ENCODE data around the gene RIT2.
"Not testable (repeated sequence)": the region's sequence is repeated elsewhere in the genome, so short reads cannot be mapped to it uniquely, and the experiment has no call there.

RIT2 gene

DNA sequence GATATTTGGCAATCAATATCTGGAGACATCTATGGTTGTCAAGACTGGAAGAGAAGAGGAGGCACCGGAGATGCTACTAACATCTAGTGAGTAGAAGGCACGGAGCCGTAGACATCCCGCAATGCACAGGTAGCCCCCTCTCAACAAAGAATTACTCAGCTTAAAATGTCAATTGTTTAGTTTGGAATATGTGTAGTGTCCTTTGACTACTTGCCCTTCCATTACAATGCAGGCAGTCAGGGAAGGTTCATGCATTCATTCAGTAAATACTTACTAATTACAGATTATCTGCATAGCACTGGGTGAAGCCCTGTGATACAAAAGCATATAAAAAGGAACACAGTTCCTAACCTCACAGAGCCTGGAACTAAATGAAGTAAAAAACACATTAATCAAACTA, 294.0 kb downstream of the RIT2 start:
- DNase-seq: no peak

GRCh38 chr18:42814618-42815017, 300.9 kb downstream of the RIT2 start:
- DNase-seq: no peak

GRCh38 chr18:42814184-42814583, 301.3 kb downstream of the RIT2 start:
- DNase-seq: no peak

DNA sequence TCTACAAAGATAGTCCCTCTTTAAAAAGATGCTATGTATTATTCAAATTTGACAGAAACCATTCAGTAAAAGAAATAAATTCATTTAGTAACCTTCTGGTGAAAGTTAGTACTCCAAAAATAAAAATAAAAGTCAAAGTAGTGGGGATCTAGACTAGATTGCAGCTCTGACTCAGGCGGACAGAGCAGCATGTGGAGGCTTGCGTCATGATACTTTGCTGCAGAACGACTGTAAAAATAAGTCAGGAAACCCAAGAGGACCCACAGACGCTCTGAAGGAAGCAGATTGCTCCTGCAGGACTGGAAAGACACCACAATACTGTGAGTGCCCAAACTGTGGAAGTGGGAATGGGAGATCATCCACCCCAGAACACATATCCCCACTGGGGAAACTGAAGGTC, 301.9 kb downstream of the RIT2 start:
- DNase-seq: no peak

DNA sequence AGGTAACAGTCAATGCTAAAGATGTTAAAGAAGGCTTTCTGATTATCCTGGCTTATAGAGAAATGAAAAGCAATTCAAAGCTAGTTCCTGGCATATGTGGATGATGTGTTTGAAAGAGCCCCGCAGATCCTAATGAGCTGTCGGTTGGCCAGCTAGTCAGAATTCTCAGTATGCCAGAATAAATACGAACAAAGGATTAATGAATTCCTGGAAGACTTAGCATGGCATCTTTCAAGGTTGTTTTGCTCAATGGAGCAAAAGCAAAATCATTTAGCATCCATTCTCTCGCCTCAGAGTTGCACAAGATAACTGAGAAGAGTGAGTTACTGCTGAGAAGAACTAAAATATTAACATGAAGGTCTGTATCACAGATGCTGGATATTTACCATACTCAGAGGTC, 307.6 kb downstream of the RIT2 start:
- DNase-seq: no peak

- DNase-seq: no peak
These were observed 313.8 kb downstream of the RIT2 start for GRCh38 chr18:42801706-42802105.

- DNase-seq: no peak
These were observed 316.8 kb downstream of the RIT2 start for GRCh38 chr18:42798606-42799170.

GRCh38 chr18:42795213-42795789, 320.2 kb downstream of the RIT2 start:
- not testable (repeated sequence) for DNase-seq

GRCh38 chr18:42792731-42793130, 322.8 kb downstream of the RIT2 start:
- no peak for DNase-seq

DNA sequence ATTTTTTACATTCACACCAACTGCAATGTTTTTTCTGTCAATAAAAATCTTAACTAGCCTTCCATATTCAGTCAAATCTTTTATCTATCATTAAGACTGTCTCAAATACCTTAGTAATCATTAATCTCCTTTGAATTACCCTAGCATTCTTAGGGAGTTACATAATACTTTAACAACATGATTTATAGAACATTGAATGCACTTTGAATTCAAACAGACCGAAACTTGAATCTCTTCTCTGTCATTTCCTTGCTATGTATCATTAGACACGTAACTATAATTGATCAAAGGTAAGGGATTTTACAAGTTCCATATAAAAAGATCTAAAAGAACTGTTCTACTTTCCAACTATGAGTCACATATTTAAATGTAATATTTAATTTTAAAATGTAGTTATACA, 330.9 kb downstream of the RIT2 start:
- DNase-seq: no peak

DNA sequence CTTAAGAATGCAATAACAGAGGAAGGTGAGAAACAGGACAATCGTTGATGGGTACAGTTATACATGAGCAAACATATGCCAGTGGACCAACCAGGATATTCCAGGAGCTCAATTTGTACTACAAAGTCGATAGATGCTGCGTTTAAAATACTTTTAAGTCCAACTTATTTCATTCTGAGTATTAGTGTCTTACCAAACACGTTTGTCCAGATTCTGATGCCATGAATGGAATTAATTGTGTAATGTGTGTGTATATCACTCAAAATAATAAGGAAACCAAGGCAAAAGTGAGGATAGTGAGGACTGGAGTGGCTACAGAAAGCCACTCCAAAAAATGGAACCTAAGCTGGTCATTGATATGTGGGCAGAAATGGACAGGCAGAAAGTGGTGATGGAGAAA, 332.6 kb downstream of the RIT2 start:
- no peak for DNase-seq

DNA sequence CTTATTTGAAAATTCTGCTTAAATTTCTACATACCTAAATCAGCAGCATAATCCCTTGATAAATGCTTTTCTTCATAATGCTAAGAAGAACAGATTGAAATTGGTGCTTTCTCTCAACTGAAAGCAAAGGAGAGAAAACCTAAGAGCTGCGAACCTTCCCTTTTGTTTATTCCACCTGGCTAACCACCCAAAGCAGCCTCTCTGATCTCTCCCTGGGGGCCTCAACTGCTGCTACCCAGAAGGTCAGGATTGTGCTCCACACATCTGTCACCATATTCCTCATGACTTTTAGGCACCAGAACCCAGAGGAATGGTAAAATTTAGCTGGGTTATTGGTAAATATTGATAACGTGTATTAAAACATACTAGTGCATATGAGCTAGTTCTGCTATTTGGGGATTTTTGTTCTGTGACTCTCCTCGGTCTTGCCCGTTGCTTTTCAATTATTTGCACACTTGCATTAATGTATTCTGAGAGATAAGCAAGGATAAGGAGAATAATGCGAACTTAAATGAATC, 334.1 kb downstream of the RIT2 start:
- no peak for DNase-seq

- DNase-seq: no peak
These were observed 335.3 kb downstream of the RIT2 start for GRCh38 chr18:42780171-42780570.

GRCh38 chr18:42778445-42779042, 336.9 kb downstream of the RIT2 start:
- DNase-seq: no peak

DNA sequence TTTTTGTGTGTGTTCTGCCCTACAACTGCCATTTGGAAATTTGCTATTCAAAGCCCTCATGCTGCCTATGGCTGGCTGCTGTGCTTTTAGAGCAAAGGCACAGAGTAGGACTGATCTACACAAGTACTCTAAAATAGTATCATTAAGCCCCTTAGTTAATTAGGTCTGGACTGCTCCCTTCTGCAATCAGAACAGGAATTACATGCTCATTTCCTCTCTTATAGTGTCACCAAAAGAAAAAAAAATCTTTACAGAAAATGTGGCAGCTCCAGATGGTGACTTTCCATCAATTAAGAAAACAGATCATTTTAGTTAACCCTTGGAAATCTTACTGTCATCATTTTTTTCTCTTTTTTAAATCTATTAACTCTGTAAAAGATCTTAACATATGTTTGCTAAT, 337.5 kb downstream of the RIT2 start:
- no peak for DNase-seq

DNA sequence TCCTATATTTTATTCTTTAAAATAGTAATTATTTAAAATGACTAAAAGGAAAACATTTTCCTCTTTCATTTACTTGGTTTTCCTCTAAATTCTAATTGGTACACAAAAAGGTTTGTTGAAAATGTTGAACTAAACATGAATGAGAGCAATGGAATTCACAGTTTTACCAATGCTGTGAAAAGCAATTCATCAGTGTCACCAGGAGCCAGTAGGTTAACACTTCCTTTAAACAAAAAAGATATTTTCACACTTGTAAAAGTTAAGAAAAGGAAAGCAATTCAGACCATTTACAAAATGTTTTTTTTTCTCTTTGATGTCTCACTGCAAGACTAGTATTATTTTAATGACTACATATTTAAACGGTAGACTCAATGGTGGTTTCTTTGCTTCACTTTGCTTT, 341.6 kb downstream of the RIT2 start:
- DNase-seq: no peak

GRCh38 chr18:42771936-42772335, 343.5 kb downstream of the RIT2 start:
- no peak for DNase-seq

- no peak for DNase-seq
These were observed 350.2 kb downstream of the RIT2 start for GRCh38 chr18:42765302-42765701.

GRCh38 chr18:42760290-42760689, 355.2 kb downstream of the RIT2 start:
- no peak for DNase-seq

DNA sequence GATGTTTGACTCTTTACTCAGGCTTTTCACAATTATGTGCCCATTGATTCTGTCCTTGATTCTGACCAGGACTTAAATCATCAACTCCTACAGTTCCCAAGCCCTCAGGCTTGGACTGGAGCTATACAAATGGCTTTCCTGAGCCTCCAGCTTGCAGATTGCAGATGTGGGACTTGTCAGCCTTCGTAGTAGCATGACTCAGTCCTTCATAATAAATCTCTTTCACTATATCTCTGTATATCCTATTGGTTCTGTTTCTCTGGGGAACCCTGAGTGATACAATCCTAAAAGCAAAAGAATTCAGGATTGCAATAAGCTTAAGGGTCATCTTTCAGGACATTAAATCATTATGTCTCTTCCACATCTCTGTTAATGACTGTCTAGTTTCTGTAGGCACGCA, 356.6 kb downstream of the RIT2 start:
- DNase-seq: no peak

- DNase-seq: no peak
These were observed 359.3 kb downstream of the RIT2 start for GRCh38 chr18:42756214-42756613.

- no peak for DNase-seq
These were observed 362.6 kb downstream of the RIT2 start for GRCh38 chr18:42752916-42753315.

GRCh38 chr18:42746794-42747193, 368.7 kb downstream of the RIT2 start:
- no peak for DNase-seq

- no peak for DNase-seq
These were observed 369.6 kb downstream of the RIT2 start for GRCh38 chr18:42745931-42746330.

DNA sequence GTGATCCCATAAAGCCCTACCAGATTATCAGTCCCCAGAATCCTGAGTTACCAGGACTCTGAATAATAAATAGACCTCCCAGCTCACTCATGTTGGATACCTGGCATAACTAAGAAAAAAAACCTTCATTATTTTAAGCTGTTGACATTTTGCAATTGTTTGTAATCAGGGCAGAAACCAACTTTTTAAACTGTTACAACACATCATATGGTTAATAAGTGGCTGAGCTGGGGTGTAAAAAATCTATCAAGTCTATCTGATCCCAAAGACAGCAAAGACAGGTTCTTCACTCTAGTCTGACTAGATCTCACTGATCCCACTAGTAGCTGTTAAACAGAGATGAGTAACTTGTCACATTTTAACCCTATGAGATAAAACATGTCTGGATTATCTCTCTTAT, 370.3 kb downstream of the RIT2 start:
- DNase-seq: no peak

Data from activated CD4-positive, alpha-beta T cell treated with anti-CD3 and anti-CD28 coated beads, Interleukin-2, amount 50 U/mL, for 1 hour (primary cell).